NOMO-1 treated with DMSO at 0.1 percent for 48 hours (cell line): ENCODE data around the gene ASCC1.
"Not testable (repeated sequence)": the region's sequence is repeated elsewhere in the genome, so short reads cannot be mapped to it uniquely, and the experiment has no call there.

Source experiments
- DNase-seq: peaks from one replicate; lab custom pipeline; 2025; ENCODE audit not compliant: unreplicated experiment; lab: John Stamatoyannopoulos, UW

The ASCC1 gene

DNA sequence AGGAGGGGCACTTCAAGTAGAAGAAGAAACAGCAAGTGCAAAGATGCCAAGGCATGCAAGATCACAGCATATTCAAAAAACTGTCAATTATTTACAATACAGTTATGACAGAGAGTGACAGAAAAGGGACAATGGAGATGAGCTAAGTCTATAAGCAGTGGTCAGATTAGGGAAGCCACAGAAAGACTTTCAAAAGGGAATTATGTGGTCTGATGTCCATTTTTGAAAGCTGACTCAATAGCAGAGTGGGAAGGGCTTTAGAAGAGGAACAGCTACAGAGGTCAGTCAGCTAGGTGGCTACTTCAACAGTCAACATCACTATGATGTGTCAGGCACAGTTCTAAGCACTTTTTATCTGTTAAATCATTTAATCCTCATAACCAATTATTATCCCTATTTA is 82.6 kb downstream of the ASCC1 start:
- DNase-seq: peak; percentile 83

DNA sequence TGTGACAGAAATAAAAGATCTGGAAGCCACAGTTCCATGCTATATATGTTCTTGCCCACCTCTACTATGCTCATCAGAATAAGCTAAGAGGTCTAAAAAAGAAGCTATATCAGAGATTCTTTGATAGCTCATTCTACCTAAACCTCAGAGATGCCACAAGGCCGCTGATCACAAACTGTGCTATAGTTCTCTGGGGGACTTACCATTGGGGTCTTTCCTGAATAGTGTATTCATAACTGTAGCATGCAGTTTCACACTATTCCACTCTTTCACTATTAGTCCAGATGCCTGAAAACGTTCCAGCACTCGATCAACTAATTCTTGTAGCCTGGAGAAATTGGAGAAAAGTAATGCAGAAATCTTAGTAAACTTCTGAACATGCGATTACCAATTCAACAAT is 83.2 kb downstream of the ASCC1 start:
- no peak for DNase-seq

DNA sequence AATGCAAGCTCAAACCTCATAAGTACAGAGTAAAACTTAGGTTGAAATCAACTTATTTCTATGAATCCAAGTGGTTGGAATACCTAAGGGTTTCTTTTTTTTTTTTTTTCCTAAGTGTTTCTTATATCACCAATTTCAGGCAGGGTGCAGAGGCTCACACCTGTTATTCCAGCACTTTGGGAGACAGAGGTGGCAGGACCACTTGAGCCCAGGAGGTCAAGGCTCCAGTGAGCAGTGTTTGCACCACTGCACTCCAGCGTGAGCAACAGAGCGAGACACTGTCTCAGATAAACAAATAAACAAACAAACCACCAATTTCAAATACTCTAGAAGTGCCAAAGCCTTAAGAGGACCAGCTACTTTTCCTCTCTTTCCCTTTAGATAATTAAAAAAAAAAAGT is 88.5 kb downstream of the ASCC1 start:
- no peak for DNase-seq

DNA sequence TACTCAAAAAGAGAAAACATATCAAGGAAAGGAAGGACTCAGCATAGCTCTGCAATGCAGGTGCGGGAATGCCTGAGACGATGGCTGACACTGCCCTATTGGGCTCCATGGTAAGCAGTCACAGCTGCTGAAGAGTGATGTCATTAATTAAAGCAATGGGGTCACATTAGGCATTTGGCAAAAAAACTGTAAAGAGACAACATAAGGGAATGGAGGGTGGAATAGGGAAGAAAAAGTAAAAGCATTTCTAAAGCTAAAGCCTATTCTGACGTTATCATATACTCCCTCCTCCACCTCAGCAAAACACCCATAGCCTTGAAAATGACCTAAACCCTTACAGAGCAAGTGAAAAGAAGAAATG is 89.2 kb downstream of the ASCC1 start:
- no peak for DNase-seq

DNA sequence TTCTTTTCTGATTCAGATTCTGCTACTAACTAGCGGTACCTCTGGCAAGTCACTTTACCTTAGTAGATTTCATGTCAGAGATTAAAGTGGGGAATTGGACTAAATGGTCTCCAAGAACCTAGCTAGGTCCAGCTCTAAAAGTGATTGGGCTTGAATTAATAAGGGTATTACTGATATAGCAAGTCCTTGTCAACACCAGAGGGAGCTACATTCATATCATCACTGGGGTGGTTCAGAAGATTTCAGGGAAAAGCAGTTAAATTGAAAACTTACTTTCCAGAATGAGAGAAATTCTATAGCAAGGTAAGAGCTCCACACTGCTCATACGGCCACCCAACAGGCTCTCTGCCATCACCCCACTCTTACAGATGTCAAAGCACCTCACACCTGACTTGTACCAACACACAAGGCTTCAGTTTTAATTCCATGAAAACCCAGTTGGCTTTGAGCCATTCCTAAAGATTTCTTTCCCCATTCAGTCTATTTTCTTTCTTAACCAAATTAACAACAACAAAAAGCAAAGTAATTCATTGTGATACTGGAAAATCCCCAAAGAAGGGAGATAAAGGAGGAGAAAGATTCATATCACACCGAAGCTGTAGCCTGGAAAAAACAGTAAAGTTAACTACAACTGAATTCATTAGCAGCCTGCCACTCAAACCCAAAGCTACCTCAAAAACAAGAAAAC is 89.7 kb downstream of the ASCC1 start:
- DNase-seq: peak; percentile 12

DNA sequence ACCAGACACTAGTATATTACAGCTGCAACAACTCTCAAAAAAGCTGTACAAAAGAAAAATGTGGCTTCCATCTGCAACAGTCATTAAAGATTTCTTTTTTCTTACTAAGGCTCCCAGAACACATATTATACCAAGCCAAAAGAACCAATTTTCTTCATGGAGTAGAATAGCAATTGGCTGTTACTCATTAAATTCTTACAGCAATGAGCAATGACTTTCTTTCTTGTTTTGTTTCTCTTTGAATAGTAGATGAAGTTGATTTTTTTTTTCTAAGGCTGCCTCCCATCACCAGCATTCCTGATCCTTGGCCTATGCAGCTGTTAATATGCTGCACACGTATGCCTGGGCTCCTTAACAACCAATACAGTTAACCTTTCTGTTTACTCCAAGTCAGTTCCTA is 91.1 kb downstream of the ASCC1 start:
- no peak for DNase-seq

DNA sequence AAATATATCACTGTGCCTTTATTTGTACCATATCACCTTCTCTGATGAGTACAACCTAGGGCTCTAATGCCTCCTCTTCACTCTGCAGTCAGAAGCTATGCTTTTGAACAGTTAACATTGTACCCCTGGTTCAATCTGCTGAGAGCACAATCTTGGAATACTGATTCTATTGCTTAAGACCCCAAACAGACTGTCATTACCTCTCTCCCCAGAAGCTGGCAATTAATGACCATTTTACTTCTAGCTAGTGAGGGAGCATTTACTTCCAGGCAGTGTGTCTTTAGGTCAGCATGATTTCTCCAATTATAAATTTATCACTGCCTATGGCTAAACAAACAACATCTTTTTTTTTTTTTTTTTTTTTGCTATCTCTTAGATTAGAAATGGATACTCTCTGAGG is 91.7 kb downstream of the ASCC1 start:
- DNase-seq: no peak

DNA sequence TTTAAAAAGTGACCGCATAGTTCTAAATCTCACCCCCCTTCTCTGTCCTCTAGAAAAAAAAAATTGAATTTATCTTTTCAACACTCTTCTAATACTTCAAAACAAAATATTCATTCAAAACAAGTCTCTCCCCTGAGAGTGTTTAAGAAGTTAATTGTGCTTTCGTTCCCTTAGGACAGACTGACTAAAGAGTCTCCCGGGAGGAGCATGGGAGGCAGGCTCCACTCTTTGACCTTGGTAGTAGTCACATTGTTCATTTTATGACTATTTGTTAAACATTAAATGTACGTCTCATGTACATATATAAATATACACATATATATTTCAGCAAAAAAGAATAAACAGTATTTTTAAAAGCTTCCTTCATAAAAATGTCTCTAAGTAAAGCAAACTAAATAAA is 92.5 kb downstream of the ASCC1 start:
- DNase-seq: no peak

DNA sequence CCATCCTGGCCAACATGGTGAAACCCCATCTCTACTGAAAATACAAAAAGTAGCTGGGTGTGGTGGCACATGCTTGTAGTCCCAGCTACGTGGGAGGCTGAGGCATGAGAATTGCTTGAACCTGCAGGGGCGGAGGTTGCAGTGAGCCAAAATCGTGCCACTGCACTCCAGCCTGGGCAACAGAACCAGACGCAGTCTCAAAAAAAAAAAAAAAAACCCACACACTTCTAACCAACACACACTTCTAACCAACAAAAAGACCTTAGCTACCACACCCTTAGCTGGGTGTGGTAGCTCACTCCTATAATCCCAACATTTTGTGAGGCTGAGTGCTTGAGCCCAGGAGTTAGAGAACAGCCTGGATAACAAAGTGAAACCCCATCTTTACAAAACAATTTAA is 93.9 kb downstream of the ASCC1 start:
- no peak for DNase-seq

DNA sequence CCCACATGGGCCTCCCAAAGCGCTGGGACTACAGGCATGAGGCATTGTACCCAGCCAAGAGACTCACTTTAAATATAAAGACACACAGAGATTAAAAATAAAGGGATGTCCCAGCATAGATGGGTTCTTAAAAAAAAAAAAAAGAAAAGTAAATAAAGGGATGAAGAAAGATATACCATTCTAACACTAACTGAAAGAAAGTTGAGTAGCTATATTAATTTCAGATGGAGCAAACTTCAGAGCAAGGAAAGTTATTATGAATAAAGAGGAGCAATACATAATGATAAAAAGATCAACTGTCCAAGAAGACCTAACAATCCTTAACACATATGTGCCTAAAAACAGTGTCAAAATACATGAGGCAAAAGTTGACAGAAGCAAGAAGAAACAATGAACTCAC is 94.7 kb downstream of the ASCC1 start:
- DNase-seq: no peak

DNA sequence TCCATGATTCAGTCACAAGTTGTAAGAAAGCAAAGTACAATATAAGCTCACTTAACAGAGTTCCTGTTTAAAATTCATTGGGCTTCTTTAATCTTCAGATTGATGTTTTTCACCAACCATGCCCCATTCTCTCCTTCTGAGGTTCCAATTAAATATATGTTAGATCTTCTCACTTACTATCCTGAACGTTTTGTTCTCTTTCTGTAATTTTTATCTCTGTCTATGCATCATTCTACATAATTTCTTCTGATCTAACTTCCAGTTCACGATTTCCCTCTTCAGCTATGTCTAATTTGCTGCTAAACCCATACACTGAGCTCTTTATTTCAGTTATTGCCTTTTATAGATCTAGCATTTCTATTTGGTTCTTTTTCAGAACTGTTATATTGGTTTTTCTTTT is 99.7 kb downstream of the ASCC1 start:
- no peak for DNase-seq

DNA sequence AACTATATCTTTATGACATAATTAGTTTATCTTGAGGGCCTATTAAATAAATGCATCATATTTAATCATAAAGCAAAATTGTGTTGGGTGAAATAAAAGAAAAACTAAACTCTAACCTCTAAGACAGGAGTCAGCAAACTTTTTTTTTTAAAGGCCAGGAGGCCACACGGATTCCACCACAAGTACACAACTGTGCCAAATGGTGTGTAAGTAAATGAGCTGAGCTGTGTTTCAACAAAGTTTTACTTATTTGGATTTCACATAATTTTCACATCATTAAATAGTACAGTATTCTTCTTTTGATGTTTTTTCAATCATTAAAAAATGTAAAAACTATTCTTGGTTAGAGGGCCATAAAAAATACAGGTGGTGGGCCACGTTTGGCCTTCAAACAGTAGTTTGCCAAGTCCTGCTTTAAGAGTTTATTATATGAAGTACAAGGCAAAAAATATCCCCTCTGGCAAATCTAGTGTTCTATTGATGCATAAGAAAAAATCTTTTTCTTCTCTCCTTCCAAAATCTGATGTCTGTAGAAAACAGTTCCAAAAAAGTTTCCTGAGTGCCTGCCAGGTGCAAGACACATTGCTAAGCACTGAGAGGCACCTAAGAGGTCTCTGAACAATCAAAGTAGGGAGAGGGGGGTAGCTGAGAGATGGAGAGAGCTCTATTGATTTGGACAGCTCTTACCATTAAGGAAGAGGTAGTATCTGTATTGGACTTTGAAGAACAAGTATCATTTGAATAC is 101.2 kb downstream of the ASCC1 start:
- DNase-seq: no peak

DNA sequence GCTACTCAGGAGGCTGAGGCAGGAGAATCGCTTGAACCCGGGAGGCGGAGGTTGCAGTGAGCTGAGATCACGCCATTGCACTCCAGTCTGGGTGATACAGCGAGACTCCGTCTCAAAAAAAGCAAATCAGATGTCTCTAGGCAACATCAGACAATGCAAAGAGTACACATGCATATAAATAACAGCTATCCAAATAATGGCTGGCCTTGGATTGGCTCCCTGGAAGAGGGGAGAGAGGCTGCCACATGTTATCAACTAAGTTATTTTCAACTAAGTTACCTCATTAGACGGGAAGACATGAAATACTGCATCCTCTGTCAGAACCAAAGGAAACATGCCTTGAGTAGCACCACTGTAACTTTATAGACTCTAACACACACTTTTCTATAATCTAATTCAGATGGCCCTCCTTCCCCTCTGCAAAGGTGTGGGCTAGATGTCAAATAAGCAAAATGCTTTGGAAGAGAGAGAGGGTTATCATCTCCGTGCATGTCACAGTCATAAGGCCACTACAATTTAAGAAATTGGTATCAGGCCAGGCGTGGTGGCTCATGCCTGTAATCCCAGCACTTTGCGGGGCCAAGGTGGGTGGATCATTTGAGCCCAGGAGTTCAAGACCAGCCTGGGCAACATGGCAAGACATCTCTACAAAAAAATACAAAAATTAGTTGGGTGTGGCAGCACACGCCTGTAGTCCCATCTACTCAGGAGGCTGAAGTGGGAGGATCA is 105.2 kb downstream of the ASCC1 start:
- DNase-seq: no peak

DNA sequence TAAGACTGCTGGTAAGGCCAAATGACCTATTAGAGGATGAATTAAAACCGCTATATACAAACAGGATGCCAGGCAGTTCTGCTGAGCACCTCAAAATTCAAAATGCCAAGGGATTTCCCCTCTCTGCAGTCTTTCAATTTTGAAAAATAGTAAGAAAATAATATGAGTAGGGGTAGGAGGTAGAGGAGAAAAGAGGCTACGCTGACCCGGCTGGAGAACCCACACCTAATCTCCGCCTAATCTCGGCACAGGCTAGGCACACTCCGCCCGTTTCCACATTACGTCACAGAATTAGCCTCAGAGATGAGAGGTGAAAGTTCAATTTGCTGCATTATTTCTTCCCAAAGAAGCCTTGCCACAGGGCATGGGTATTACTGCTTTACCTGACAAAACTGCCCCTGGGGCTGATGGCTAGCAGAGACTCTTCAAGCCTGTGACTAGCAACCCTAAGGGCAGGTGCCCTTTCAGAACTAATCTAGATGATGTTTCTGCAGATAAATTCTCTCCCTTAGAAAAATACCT is 106.4 kb downstream of the ASCC1 start:
- DNase-seq: no peak

DNA sequence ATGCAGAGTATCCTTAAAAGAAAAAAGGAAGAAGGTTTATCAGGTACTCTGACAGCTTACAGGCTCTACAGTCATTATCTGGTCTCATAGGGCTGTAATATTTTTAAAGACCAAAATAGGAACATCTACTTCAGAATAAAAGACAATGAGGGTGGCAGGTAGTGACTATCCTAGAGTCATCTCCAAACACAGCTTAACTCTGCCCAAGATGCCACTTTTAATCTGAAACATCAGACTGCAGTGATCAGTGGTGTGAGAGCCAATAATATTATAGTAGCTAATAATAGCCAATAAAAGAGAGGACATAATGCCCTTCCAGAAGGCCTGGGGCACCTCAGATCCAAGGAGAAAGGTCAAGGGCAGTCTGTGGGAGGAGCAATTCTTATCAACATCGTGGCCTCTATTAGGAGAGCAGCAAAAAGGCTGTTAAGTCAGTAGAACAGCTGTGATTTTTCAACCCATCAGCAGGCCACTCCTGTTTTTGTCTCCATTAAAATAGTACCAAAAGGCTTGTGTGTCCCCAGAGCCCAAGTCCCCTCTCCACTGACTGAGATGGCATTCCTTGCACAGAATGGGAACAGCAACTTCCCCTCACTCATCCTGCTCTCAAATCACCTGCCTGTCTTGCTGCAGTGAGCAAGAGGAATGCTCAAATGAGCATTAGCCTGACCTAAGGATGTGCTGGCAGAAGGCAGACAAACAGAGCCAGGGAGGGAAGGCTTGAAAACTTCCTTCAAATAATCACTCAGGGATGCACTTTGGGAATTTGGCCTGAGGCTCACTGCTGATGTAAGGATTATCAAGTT is 107.0 kb downstream of the ASCC1 start:
- DNase-seq: no peak

DNA sequence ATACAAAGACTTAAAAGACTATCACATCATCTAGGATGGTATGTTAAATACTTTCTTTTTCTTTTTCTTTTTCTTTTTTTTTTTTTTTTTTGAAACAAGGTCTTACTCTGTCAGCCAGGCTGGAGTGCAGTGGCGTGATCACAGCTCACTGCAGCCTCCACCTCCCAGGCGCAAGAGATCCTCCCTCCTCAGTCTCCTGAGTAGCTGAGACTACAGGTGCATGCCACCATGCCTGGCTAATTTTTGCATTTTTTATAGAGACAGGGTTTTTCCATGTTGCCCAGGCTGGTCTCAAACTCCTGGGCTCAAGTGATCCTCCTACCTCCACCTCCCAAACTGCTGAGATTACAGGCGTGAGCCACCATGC is 108.1 kb downstream of the ASCC1 start:
- not testable (repeated sequence) for DNase-seq

DNA sequence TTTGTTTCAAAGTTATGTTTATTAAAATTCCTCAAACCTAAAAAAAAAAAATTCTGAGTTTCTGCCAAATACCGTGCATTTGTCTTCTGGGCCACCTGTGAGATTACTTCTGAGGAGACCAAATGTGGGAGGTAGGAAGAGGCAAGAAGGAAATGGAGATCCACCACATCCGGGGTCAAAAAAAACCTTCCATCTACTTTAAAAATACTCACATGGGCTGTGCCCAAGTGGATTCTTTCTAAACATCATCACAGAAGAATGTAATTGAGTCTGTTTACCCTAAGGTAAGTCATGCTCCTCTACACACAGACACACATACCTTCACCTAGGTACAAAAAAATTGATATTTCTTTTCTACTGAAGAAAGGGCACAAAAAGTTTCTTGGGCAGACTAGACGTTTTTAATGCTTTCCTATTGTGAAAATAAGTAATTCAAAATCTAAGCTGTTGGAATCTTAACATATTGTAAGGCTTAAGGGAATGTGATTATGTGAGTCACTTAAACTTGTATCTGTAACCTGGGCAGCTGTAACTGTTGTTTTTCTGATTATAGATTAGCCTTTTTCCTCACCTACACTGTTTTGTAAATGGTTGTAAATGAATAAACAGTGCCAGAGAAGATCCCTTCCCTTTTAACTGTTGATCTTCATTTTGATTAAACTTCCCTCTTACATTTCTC is 108.6 kb downstream of the ASCC1 start:
- DNase-seq: no peak

DNA sequence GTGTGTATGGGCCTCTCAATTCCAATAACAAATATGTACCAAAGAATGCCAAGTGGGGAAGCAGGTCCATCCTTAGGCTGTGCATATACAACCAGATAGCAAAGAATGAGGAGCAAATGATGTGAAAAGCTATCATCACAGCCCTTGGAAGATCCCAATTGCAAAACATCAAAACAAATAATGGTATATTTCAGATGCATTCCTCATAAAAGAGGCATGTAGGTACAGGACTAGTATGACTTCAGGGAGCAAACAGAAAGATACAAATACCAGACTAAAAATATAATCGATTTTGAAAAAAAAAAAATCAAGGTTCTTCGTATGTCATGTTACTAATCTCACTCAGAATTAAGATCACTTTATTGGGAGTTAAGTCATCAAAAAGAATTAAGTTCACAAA is 109.2 kb downstream of the ASCC1 start:
- no peak for DNase-seq

DNA sequence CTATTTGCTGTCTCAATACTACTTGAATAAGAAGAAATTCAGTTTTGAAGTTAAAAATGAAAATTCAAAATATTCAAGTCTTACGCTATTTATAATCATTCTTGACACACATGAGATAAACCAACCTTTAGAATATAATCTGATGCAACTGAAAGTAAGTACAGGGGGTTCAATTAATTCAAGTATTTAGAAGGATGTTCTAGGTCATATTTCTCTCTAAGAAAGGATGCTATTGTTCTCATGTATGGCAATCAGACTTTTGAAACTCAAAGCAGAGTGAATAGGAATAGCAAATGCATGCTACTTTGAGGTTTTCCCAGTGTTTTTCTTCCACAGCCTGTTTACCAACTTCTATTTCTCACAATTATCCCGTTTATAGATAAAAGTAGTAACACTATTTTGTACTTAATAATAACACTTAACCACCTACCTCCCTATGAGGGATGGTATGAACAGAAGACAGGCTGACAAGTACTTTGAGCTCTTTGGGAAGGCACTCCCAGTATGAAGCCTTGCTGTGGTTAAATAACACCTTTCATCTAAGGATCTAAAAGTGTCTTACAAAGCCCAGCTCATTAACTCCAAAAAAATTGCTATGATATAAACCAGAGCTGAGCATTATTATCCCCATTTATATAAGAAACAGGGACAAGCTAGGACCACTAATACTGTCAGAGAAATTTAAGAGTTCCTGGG is 109.8 kb downstream of the ASCC1 start:
- no peak for DNase-seq

DNA sequence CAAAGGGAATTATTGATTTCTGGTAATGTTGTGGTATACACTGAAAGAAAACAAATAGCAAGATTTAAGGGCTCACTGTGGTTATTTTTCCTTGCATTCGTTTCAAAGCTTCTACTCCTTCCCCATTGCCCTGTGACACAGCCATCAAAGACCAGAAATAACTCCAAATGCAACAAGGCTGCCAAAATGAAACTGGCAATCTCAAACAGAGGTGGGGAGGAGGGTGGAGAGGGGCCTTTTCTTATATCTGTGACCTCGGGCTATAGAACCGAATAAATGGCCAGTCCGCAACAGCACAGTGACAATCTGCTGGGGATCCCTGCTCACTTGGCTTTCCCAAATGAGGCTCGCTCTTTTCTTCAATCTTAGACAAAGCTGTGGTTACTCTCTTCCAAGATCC is 110.4 kb downstream of the ASCC1 start:
- DNase-seq: no peak
